ES-I3 (cell line): ENCODE measurements around the gene TIGD4.

Experiments used
- H3K36me3 ChIP-seq: 2 replicates; pipeline ENCODE4 v1.6.1; 2013; ENCODE audit warnings: mild to moderate bottlenecking, low read length, control low read depth, moderate library complexity; ENCODE audit not compliant: insufficient read depth
- H3K4me1 ChIP-seq: 2 replicates; pipeline ENCODE4 v1.6.1; 2013; ENCODE audit warnings: mild to moderate bottlenecking, control low read depth, low read length; ENCODE audit not compliant: insufficient read depth
- H3K9ac ChIP-seq: 2 replicates; pipeline ENCODE4 v1.6.1; 2013; ENCODE audit warnings: low read depth, mild to moderate bottlenecking, low read length, moderate library complexity
- H3K9me3 ChIP-seq: 2 replicates; pipeline ENCODE4 v1.6.1; 2013; ENCODE audit warnings: mild to moderate bottlenecking, low read length, moderate library complexity; ENCODE audit not compliant: control insufficient read depth, insufficient read depth

The TIGD4 gene

DNA sequence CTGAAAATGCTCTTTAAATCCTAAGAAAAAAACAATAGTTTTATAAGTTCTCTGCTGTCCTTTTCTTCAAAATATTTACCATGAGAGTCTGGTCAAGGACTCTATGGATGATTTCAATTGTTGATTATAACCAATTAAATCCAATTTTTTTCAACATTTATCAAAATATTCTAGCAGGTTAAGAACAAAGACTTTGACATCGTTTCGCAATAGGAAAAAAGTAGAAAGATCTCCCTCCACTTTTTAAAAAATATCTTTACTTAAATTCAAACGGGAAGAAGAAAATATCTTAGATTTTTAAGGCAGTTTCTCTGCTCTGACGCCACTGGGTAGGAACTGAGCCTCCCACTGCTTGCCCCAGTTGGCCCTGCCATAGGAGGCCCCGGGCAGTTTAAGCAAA, 55.0 kb downstream of the TIGD4 start:
- Histone ChIP-seq H3K9me3 (no peaks in the 10 kb centered on the region), H3K4me1 (peaks cover 3% of the 10 kb centered on the region; the same call in 1 of the 2 replicates), H3K36me3 (no peaks in the 10 kb centered on the region), H3K9ac (no peak overlapping the region)

DNA sequence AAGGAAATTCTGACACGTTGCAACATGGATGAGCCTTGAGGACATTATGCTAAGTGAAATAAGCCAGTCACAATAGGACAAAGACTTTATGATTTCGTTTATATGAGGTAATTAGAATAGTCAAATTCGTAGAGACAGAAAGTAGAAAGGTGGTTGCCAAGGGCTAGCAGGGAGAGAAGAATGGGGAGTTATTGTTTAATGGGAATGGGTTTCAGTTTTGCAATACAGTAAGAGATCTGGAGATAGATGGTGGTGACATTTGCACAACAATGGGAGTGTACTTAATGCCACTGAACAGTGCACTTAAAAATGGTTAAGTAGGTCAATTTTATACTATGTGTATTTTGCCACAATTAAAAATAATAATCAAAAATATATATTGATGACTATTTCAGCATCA, 56.3 kb downstream of the TIGD4 start:
- no peak overlapping the region for H3K9ac ChIP-seq
- no peaks in the 10 kb centered on the region for H3K36me3 ChIP-seq
- peaks cover 3% of the 10 kb centered on the region; the same call in 1 of the 2 replicates for H3K4me1 ChIP-seq
- H3K9me3 ChIP-seq: no peaks in the 10 kb centered on the region

DNA sequence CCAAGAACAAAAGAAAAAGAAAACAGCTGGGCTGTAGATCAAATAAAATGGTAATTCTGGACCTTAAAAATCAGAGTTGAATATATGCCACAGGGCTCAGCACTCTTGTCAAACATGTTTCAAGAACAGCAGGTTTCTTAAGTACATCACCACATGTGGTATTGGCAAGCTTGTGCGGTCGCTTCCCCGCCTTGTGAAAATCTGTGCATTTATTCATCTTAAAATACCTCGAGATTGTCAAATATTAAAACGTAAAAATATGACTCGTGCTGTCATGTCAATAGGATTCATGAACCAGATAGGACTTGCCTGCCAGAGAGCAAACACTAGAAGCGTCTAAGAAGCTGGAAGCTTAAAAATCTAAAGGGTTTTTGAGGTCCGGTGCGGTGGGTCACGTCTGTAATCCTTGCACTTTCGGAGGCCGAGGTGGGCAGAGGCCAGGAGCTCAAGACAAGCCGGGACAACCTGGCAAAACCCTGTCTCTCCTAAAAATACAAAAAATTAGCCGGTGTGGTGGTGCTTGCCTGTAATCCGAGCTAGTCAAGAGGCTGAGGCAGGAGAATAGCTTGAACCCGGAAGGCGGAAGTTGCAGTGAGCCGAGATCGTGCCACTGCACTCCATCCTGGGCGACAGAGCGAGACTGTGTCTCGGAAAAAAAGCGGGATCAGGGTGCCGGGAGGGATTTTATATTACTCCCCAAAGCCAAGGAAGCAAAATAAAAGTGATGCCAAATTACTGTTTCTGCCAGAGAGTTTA, 59.6 kb downstream of the TIGD4 start:
- Histone ChIP-seq H3K4me1 (peaks cover 3% of the 10 kb centered on the region; the same call in 1 of the 2 replicates), H3K36me3 (no peaks in the 10 kb centered on the region), H3K9me3 (no peaks in the 10 kb centered on the region; the same call in 1 of the 2 replicates), H3K9ac (no peak overlapping the region)
